Parathyroid adenoma (tissue), 2 donors: Measurements from ENCODE around the gene SGPP1.

Experiments
- H2AFZ ChIP-seq: fragments of 300-600 bp; sonication (generic); one replicate; pipeline ENCODE4 v1.7.0; 2017; ENCODE audit warnings: antibody characterized with exemption, mild to moderate bottlenecking
- H3K27ac ChIP-seq: fragments of 300-600 bp; sonication (generic); one replicate; pipeline ENCODE4 v1.7.0; 2017
- H3K27me3 ChIP-seq: fragments of 300-600 bp; sonication (generic); one replicate; pipeline ENCODE4 v1.7.0; 2017; ENCODE audit warnings: low read length; ENCODE audit not compliant: control insufficient read depth, insufficient read depth
- H3K36me3 ChIP-seq: fragments of 300-600 bp; sonication (generic); one replicate; pipeline ENCODE4 v1.7.0; 2017; ENCODE audit warnings: low read length; ENCODE audit not compliant: control insufficient read depth, insufficient read depth
- H3K4me1 ChIP-seq: fragments of 300-600 bp; sonication (generic); one replicate; pipeline ENCODE4 v1.7.0; 2017; ENCODE audit warnings: control low read depth
- H3K4me2 ChIP-seq: fragments of 300-600 bp; sonication (generic); one replicate; pipeline ENCODE4 v1.7.0; 2017; ENCODE audit warnings: low read length
- H3K4me3 ChIP-seq: fragments of 300-600 bp; sonication (generic); one replicate; pipeline ENCODE4 v1.7.0; 2017; ENCODE audit warnings: low read depth, low read length
- H3K79me2 ChIP-seq: fragments of 300-600 bp; sonication (generic); one replicate; pipeline ENCODE4 v1.7.0; 2017; ENCODE audit warnings: control low read depth
- H3K9ac ChIP-seq: fragments of 300-600 bp; sonication (generic); one replicate; pipeline ENCODE4 v1.7.0; 2017; ENCODE audit warnings: mild to moderate bottlenecking
- H3K9me3 ChIP-seq: fragments of 300-600 bp; sonication (generic); one replicate; pipeline ENCODE4 v1.7.0; 2017; ENCODE audit warnings: low read length; ENCODE audit not compliant: control insufficient read depth
- CTCF ChIP-seq: fragments of 300-600 bp; sonication (generic); IDR thresholded peaks from one replicate; pipeline ENCODE4 v1.7.0; 2017; ENCODE audit warnings: antibody characterized with exemption, mild to moderate bottlenecking
- donor health status: primary hyperparathyroidism.

The SGPP1 gene

GRCh38 chr14:63647696-63648410 lies 80.0 kb downstream of the SGPP1 start:
- no peak overlapping the region for H3K4me2 ChIP-seq
- H3K9ac ChIP-seq, result no peak overlapping the region
- TF ChIP-seq CTCF, result no peak
- no peaks in the 10 kb centered on the region for H3K36me3 ChIP-seq
- peak overlapping the region; percentile 57 for H2AFZ ChIP-seq
- no peaks in the 10 kb centered on the region for H3K27me3 ChIP-seq
- H3K9me3 ChIP-seq, result no peaks in the 10 kb centered on the region
- H3K4me1 ChIP-seq, result peaks cover 6% of the 10 kb centered on the region
- H3K4me3 ChIP-seq, result no peak overlapping the region
- no peak overlapping the region for H3K27ac ChIP-seq
- H3K79me2 ChIP-seq, result no peaks in the 10 kb centered on the region

GRCh38 chr14:63644741-63645140 lies 83.1 kb downstream of the SGPP1 start:
- Histone ChIP-seq H3K36me3 (no peaks in the 10 kb centered on the region), H3K9ac (no peak overlapping the region), H3K4me1 (peaks cover 6% of the 10 kb centered on the region), H3K9me3 (no peaks in the 10 kb centered on the region), H3K27me3 (no peaks in the 10 kb centered on the region), H3K4me3 (no peak overlapping the region), H3K4me2 (no peak overlapping the region), H2AFZ (no peak overlapping the region), H3K79me2 (no peaks in the 10 kb centered on the region), H3K27ac (no peak overlapping the region)
- TF ChIP-seq CTCF, result no peak

GRCh38 chr14:63642656-63643382 lies 85.0 kb downstream of the SGPP1 start:
- H3K27me3 ChIP-seq, result no peaks in the 10 kb centered on the region
- no peak overlapping the region for H3K9ac ChIP-seq
- peak overlapping the region; percentile 79 for H2AFZ ChIP-seq
- H3K4me1 ChIP-seq, result peaks cover 5% of the 10 kb centered on the region
- no peaks in the 10 kb centered on the region for H3K79me2 ChIP-seq
- H3K27ac ChIP-seq, result peak overlapping the region; percentile 94
- no peak for TF ChIP-seq CTCF
- H3K9me3 ChIP-seq, result no peaks in the 10 kb centered on the region
- peak overlapping the region; percentile 77 for H3K4me3 ChIP-seq
- H3K36me3 ChIP-seq, result no peaks in the 10 kb centered on the region
- H3K4me2 ChIP-seq, result peak overlapping the region; percentile 60

GRCh38 chr14:63642229-63642611 lies 85.6 kb downstream of the SGPP1 start:
- Histone ChIP-seq H3K79me2 (peaks cover under 1% of the 10 kb centered on the region), H3K4me2 (peak overlapping the region; percentile 60), H2AFZ (peak overlapping the region; percentile 79), H3K36me3 (no peaks in the 10 kb centered on the region), H3K27me3 (no peaks in the 10 kb centered on the region), H3K27ac (peak overlapping the region; percentile 94), H3K4me1 (no peaks in the 10 kb centered on the region), H3K4me3 (peak overlapping the region; percentile 77), H3K9me3 (no peaks in the 10 kb centered on the region), H3K9ac (no peak overlapping the region)
- no peak for TF ChIP-seq CTCF
